A549 (cell line): ENCODE measurements around the gene SLC22A17. TPM values are rescaled to one million over a fixed set of nuclear protein-coding genes. Genes with fewer than 3 reads are reported as not detected.

Experiments used
- ATAC-seq, 2 experiments: fragments of 200-7000 bp in 1 of 2; fragments of >200 bp in 1 of 2; cut with Nextera tagmentation in 1 of 2; cut with Tn5 transposase in 1 of 2; 3 replicates each; pipeline versions ENCODE4 v1.8.0 to v1.9.1; 2018 to 2020; ENCODE audit warnings: mild to moderate bottlenecking in 1 of 2, moderate library complexity in 1 of 2
- CTCF ChIA-PET: fragments of 300-600 bp; sonication (Branson Sonifier 250); formaldehyde crosslinking; extraction: SDS; loops from one replicate; lab custom pipeline; 2021; ENCODE audit warnings: antibody characterized with exemption, inconsistent platforms; lab: Yijun Ruan, JAX
- POLR2A ChIA-PET: fragments of 350-600 bp; formaldehyde crosslinking; extraction: SDS; loops from one replicate; lab custom pipeline; 2021; ENCODE audit warnings: antibody characterized with exemption, inconsistent platforms; lab: Yijun Ruan, JAX
- DNase-seq, 2 experiments: peaks; one replicate each; pipeline versions ENCODE4 v3.0.0 to v3.0.0-alpha.2; 2011 to 2016; ENCODE audit warnings: low read depth in 1 of 2, low spot score in 1 of 2
- FAIRE-seq: peaks from 2 replicates; lab custom pipeline; 2011; peaks lifted over from hg19 to GRCh38; lab: Jason Lieb, UNC
- H3K27ac ChIP-seq, 2 experiments: fragments of >200 bp; sonication (Bioruptor Twin); formaldehyde crosslinking; 3 replicates each; pipeline ENCODE4 v1.5.1; 2016 to 2017
- H3K4me1 ChIP-seq: fragments of >200 bp; sonication (Bioruptor Twin); formaldehyde crosslinking; 3 replicates; pipeline ENCODE4 v1.6.1; 2016
- H3K4me2 ChIP-seq: fragments of >200 bp; sonication (Bioruptor Twin); formaldehyde crosslinking; 3 replicates; pipeline ENCODE4 v1.6.1; 2016
- H3K4me3 ChIP-seq: fragments of >200 bp; sonication (Bioruptor Twin); formaldehyde crosslinking; 3 replicates; pipeline ENCODE4 v1.5.1; 2016
- H3K9me3 ChIP-seq: fragments of >200 bp; sonication (Bioruptor Twin); formaldehyde crosslinking; 3 replicates; pipeline ENCODE4 v1.6.1; 2016
- BCL3 ChIP-seq: fragments of >200 bp; sonication (Bioruptor Twin); formaldehyde crosslinking; IDR thresholded peaks from 3 replicates; pipeline ENCODE4 v1.6.1; 2016
- CHD2 ChIP-seq: fragments of 150-350 bp; IDR thresholded peaks from 2 replicates; pipeline ENCODE4 v1.6.1; 2014; ENCODE audit warnings: low read length; ENCODE audit not compliant: partially characterized antibody
- CHD4 ChIP-seq: fragments of 200-600 bp; sonication (generic); IDR thresholded peaks from 2 replicates; pipeline ENCODE4 v1.6.1; 2016; ENCODE audit warnings: antibody characterized with exemption, mild to moderate bottlenecking, borderline replicate concordance
- CTCF ChIP-seq: fragments of >200 bp; sonication (Bioruptor Twin); formaldehyde crosslinking; IDR thresholded peaks from 3 replicates; pipeline ENCODE4 v1.5.1; 2016
- EHF ChIP-seq: fragments of 250-450 bp; sonication (Bioruptor Pico); IDR thresholded peaks from 2 replicates; pipeline ENCODE4 v1.5.0; 2020; ENCODE audit warnings: mild to moderate bottlenecking
- EHMT2 ChIP-seq: fragments of 200-600 bp; sonication (generic); IDR thresholded peaks from 2 replicates; pipeline ENCODE4 v1.6.1; 2016; ENCODE audit warnings: antibody characterized with exemption, low read depth, mild to moderate bottlenecking, moderate library complexity
- HDAC2 ChIP-seq: fragments of 200-600 bp; sonication (generic); IDR thresholded peaks from 2 replicates; pipeline ENCODE4 v1.6.1; 2016
- HEYL ChIP-seq: fragments of 250-450 bp; sonication (Bioruptor Pico); IDR thresholded peaks from 2 replicates; pipeline ENCODE4 v1.8.0; 2021; ENCODE audit warnings: mild to moderate bottlenecking, moderate library complexity
- HOXA7 ChIP-seq: fragments of 250-450 bp; sonication (Bioruptor Pico); IDR thresholded peaks from 2 replicates; pipeline ENCODE4 v1.5.0; 2020; ENCODE audit warnings: mild to moderate bottlenecking, moderate library complexity
- HOXB13 ChIP-seq: fragments of 250-450 bp; sonication (Bioruptor Pico); IDR thresholded peaks from 2 replicates; pipeline ENCODE4 v1.5.0; 2020; ENCODE audit warnings: low read depth, mild to moderate bottlenecking, moderate library complexity
- JUN ChIP-seq, 2 experiments: fragments of >200 bp; sonication (Bioruptor Twin); formaldehyde crosslinking; IDR thresholded peaks; 2 replicates in 1 of 2; 3 replicates in 1 of 2; pipeline ENCODE4 v1.6.1; 2016 to 2017
- MYC ChIP-seq: IDR thresholded peaks from 2 replicates; pipeline ENCODE4 v1.6.1; 2012; ENCODE audit warnings: mild to moderate bottlenecking, inconsistent platforms, low read length, improper control_type of control experiment, borderline replicate concordance
- NPAS2 ChIP-seq: fragments of 250-450 bp; sonication (Bioruptor Pico); IDR thresholded peaks from 2 replicates; pipeline ENCODE4 v1.8.0; 2022; ENCODE audit warnings: mild to moderate bottlenecking, moderate library complexity, borderline replicate concordance
- RAD21 ChIP-seq, 2 experiments: fragments of >200 bp in 1 of 2; sonication (Bioruptor Twin) in 1 of 2; formaldehyde crosslinking in 1 of 2; IDR thresholded peaks in 1 of 2; conservative IDR thresholded peaks in 1 of 2; 2 replicates in 1 of 2; 3 replicates in 1 of 2; pipeline ENCODE4 v1.6.1; 2012 to 2018; ENCODE audit warnings: inconsistent platforms in 1 of 2
- REST ChIP-seq: fragments of 200-600 bp; sonication (generic); IDR thresholded peaks from 2 replicates; pipeline ENCODE4 v1.6.1; 2016; ENCODE audit warnings: antibody characterized with exemption, mild to moderate bottlenecking, moderate library complexity
- RNF2 ChIP-seq: fragments of 200-600 bp; sonication (generic); IDR thresholded peaks from 2 replicates; pipeline ENCODE4 v1.6.1; 2016; ENCODE audit warnings: low read depth, mild to moderate bottlenecking, antibody characterized with exemption, moderate library complexity, borderline replicate concordance
- SREBF2 ChIP-seq: fragments of 450-650 bp; IDR thresholded peaks from 2 replicates; pipeline ENCODE4 v1.6.1; 2014; ENCODE audit warnings: mild to moderate bottlenecking, moderate library complexity
- TFCP2L1 ChIP-seq: fragments of 250-450 bp; sonication (Bioruptor Pico); IDR thresholded peaks from 2 replicates; pipeline ENCODE4 v1.5.0; 2021; ENCODE audit warnings: mild to moderate bottlenecking
- TP53 ChIP-seq: fragments of 250-450 bp; sonication (Bioruptor Pico); IDR thresholded peaks from 2 replicates; pipeline ENCODE4 v1.5.0; 2021; ENCODE audit warnings: mild to moderate bottlenecking, moderate library complexity
- ZNF302 ChIP-seq: fragments of 250-450 bp; sonication (Bioruptor Pico); IDR thresholded peaks from 2 replicates; pipeline ENCODE4 v1.9.0; 2021; ENCODE audit warnings: inconsistent platforms, mild to moderate bottlenecking, moderate library complexity
- WGBS: methylation state at CpG from one replicate; pipeline ENCODE4 v1.1.6; 2017; ENCODE audit errors: missing lambda C conversion rate; 5-methylcytosine and 5-hydroxymethylcytosine counted together
- polyA plus RNA-seq, 4 experiments: library from polyadenylated mRNA; depleted of rRNA in 3 of 4; stranded (reverse); fragments of >200 nt; fragmentation: RNase III in 1 of 4; extraction: RNeasy Plus Mini Kit Qiagen cat#74134 plus additional on column Dnase treatment in 1 of 4; gene quantifications; 2 replicates in 3 of 4; 3 replicates in 1 of 4; pipeline ENCODE4 v1.2.3, GENCODE V29; 2011 to 2017

SLC22A17 gene
- polyA plus RNA-seq, 2 of the 4 experiments (the other 2 are of a cell fraction), result 3.5 to 8.4 TPM

GRCh38 chr14:23361320-23361719 is 8.6 kb upstream of the SLC22A17 start (continued):
- no peak for TF ChIP-seq TP53 (CRISPR knock-in tag)
- TF ChIP-seq HDAC2, result no peak
- TF ChIP-seq HOXA7, result no peak

GRCh38 chr14:23360496-23360895 is 7.8 kb upstream of the SLC22A17 start:
- 63% methylated on average over 1 of the region's 11 CpGs for WGBS
- TF ChIP-seq CTCF (peak; percentile 11; the same call in 1 of the 3 replicates), RNF2 (no peak), RAD21 (conservative IDR thresholded peaks at IDR 0.05 in 1 of 2, IDR thresholded peaks at IDR 0.05 in 1 of 2) (peak in 1 of 2 experiments; percentile 27; a peak in 1 of 5 replicates)
- H3K9me3 ChIP-seq, result no peaks in the 10 kb centered on the region
- CTCF ChIA-PET, result interaction anchor here (0.6 to 9.6 kb wide), 10 partner anchors 10 to 126 kb away, joined by 3 to 80 read pairs (median 4); partner anchors contain the start of gene CMTM5
- FAIRE-seq (no peak), ATAC-seq (peak; percentile 39 to 82; a peak in 4 of 6 replicates), DNase-seq (peak; percentile 35 to 57)
- POLR2A ChIA-PET, result no interaction called here
- H3K4me1 ChIP-seq, result no peaks in the 10 kb centered on the region
- no peak overlapping the region for H3K27ac ChIP-seq
- H3K4me3 ChIP-seq, result no peak overlapping the region
- H3K4me2 ChIP-seq, result no peak overlapping the region

- H3K4me1 ChIP-seq, result no peaks in the 10 kb centered on the region
- TF ChIP-seq CHD2, result no peak
- TF ChIP-seq NPAS2, result no peak
- TF ChIP-seq HEYL (CRISPR knock-in tag), result no peak
- no peak for TF ChIP-seq TFCP2L1 (CRISPR knock-in tag)
- no peak for TF ChIP-seq EHF (CRISPR knock-in tag)
- TF ChIP-seq REST, result no peak
- TF ChIP-seq MYC, result no peak
- TF ChIP-seq EHMT2, result no peak
- TF ChIP-seq CHD4, result no peak
- TF ChIP-seq JUN (IDR thresholded peaks at IDR 0.05), result no peak
- TF ChIP-seq BCL3, result no peak
- no peak for TF ChIP-seq SREBF2
- no peak for TF ChIP-seq HDAC2
- TF ChIP-seq HOXB13 (CRISPR knock-in tag), result no peak
- TF ChIP-seq ZNF302, result no peak
- TF ChIP-seq, all 56 proteins: peak for 0
- 48% methylated on average over 20 of the region's 22 CpGs for WGBS
- H3K4me2 ChIP-seq, result no peak overlapping the region
- no peak overlapping the region for H3K4me3 ChIP-seq
- CTCF ChIA-PET, result interaction anchor here (0.6 to 9.6 kb wide), 10 partner anchors 10 to 127 kb away, joined by 3 to 80 read pairs (median 4); partner anchors contain the start of gene CMTM5
- POLR2A ChIA-PET, result no interaction called here
- no peaks in the 10 kb centered on the region for H3K9me3 ChIP-seq
- no peak overlapping the region for H3K27ac ChIP-seq
- FAIRE-seq (no peak), ATAC-seq (no peak; a peak in 1 of 6 replicates), DNase-seq (no peak)
These were observed 7.2 kb upstream of the SLC22A17 start for GRCh38 chr14:23359722-23360447.
